GM18868 (cell line): ENCODE measurements around the gene MRC1.

ENCODE experiments used
- ATAC-seq: cut with Tn5 transposase; IDR thresholded peaks from one replicate; pipeline ENCODE4 v1.9.1; 2021; ENCODE audit warnings: mild to moderate bottlenecking, moderate library complexity; ENCODE audit not compliant: unreplicated experiment

MRC1 gene

GRCh38 chr10:17808971-17809841, at the start of gene MRC1:
Gene MRC1, plus strand, starts transcription at chr10:17809348. Its CDS starts 118 bp downstream, at chr10:17809466.
- no peak for ATAC-seq

GRCh38 chr10:17764142-17764541, 45.0 kb upstream of the MRC1 start:
- ATAC-seq, result no peak

- no peak for ATAC-seq
Observed at GRCh38 chr10:17765602-17766001, 43.5 kb upstream of the MRC1 start.

DNA sequence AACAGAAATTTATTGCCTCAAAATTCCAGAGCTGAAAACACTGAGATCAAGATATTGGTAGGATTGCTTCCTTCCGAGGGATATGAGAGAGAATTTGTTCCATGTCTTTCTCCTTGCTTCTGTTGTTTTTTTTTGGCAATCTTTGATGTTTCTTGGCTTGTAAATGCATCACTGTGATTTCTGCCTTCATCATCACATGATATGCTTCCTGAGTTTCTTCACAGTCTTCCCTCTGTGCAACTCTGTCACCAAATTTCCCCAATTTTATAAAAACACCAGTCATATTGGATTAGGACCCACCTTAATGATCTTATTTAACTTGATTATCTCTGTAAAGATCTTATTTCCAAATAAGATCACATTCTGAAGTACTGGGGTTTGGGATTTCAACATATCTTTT, 42.4 kb upstream of the MRC1 start:
- no peak for ATAC-seq

DNA sequence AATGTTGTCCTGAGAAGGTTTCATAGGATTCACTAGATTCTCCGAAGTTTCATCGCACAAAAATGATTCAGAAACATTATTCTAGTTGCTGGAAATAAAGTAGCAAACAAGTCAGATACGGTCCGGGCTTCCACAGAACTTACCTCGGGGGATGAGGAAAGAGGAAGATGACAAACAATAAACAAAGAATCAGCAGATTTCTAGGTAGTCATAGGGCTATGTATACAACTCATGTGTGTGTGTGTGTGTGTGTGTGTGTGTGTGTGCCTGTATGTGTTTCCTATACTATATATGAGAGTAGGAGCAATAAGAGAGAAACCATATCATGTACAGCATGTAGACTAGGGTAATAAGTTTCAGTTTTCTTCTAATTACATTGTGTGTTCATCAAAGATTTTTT, 40.7 kb upstream of the MRC1 start:
- no peak for ATAC-seq

- no peak for ATAC-seq
Observed at GRCh38 chr10:17768957-17769356, 40.2 kb upstream of the MRC1 start.

DNA sequence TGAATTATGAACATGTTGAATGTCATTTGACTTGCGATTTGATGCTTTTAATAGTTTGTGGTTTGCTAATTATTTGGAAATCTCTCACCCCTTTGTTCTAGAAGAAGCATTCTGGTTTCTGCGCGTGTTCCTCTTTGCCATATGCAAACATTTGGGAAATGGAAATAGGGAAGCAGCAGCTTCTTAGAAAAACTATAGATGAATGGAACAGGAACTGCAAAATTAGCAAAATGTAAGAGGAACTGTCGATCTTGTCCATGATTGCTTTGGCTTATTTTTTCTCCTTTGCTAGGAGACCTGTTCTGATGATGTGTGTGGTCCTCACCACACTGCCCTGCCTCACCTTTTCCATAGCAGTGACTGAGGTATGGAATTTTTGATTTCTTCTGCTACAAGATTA, 38.1 kb upstream of the MRC1 start:
- ATAC-seq, result no peak

- no peak for ATAC-seq
Observed at GRCh38 chr10:17779784-17780183, 29.4 kb upstream of the MRC1 start.

GRCh38 chr10:17780727-17781126, 28.4 kb upstream of the MRC1 start:
- ATAC-seq, result no peak

DNA sequence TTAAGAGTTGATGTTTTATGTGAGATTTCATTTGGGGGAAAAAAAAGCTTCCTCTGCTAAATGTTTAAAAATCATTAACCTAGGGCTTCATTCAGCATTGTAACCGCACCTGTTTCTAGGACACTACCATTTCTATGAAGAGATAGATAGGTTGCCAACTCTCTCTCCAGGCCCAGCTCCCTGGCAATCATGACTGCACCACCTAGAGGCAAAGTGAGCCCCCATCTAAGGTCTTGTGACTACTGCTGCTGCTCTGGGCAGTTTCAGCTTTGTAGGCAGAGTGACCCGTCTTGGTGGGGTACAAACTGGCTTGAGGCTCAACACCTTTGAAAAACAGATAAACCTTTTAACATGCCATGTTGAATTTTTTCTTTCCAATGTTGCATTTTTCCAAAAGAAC, 27.3 kb upstream of the MRC1 start:
- no peak for ATAC-seq

DNA sequence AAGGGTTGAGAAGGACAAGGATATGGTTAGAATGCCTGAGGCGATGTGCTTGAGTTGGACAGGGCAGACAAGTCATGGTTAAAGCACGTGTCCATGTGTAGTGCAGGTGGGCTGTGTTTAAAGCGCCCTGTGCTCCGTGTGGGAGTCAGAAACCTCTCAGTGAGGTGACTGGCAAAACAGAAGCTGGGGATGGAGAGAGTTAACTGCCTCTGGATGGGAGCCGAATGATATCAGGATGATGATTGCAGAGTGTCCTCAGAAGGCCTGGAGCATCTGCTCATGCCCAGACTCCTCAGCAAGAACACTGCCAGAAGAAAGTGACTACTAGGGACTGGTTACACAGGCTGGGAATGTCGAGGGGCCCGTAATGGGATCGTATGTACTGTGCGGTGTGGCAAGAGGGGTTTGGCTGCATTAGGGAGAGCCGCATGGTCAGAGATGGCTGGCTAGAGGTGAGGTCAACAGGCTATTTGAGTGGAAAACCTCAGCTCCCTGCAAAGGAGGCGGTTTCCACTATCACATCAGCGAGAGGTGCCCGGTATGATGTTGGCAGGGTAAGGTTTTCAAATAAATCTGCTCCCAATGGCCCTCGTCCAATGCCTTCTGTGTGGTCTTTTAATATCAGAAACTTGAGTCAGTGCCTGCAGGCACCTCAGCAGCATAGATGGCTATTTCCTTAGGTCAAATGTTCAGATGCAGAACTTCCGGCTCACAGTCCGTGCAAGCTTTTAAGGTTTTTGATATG, 26.1 kb upstream of the MRC1 start:
- ATAC-seq, result no peak

DNA sequence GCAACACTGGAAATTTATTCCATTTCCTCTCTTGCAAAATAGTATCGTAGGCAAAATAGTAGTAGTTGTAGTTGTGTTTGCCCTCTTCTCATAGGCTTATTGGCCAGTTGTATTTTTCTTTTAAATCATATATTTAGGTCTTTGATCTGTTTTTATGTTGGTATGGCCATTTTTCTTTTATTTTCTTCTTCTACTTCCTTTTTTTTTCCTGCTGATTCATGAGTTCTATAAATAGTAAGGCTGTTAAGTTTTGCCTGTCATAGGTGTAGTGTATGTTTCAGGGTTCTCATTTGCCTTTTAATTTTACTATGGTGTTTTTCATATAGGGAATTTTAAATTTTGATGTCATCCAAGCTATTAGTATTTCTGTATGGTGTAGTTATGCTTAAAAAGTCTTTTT, 25.4 kb upstream of the MRC1 start:
- ATAC-seq, result no peak

DNA sequence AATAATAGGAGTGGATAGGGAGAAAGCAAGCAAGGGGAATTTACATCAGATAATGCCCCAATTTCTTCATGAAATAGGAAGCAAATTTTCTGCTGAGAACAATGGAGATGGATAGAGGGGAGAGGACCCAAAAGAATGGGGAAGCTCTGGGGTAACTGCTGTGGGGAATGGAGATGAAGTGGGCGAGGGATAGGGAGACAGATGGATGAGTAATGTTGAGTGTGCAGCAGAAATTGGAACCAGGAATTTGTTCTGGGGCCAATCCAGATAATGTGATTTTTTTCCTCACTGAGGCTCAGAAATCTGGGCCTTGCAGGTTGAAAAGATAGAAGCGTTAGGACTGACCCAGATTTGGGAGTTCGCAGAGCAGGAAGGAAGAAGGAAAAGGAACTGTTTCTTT, 24.5 kb upstream of the MRC1 start:
- no peak for ATAC-seq

- no peak for ATAC-seq
Observed at GRCh38 chr10:17785276-17785930, 23.7 kb upstream of the MRC1 start.

GRCh38 chr10:17787087-17787961, 21.8 kb upstream of the MRC1 start:
- no peak for ATAC-seq

- ATAC-seq, result no peak
Observed at GRCh38 chr10:17788646-17789045, 20.5 kb upstream of the MRC1 start.

- ATAC-seq, result no peak
Observed at GRCh38 chr10:17789396-17789795, 19.8 kb upstream of the MRC1 start.

DNA sequence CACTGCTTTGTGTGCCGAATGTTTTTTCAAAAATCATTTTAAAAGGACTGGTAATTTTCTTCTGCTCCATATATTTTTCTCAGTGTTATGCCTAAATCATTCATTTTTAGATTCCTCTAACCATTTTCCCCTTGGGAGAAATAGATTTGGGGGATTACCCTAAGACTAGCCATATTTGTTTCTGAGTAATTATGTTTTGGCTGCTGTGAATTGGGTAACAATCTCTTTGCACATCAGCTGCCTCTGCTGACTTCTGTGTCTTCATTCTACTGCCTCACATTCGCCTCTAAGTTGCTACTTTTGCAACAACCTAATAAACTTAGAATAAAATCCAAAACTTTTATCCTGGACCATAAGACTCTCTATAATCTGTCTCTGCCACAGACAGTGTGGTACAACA, 18.5 kb upstream of the MRC1 start:
- ATAC-seq, result no peak

- no peak for ATAC-seq
Observed at GRCh38 chr10:17792991-17793390, 16.2 kb upstream of the MRC1 start.

DNA sequence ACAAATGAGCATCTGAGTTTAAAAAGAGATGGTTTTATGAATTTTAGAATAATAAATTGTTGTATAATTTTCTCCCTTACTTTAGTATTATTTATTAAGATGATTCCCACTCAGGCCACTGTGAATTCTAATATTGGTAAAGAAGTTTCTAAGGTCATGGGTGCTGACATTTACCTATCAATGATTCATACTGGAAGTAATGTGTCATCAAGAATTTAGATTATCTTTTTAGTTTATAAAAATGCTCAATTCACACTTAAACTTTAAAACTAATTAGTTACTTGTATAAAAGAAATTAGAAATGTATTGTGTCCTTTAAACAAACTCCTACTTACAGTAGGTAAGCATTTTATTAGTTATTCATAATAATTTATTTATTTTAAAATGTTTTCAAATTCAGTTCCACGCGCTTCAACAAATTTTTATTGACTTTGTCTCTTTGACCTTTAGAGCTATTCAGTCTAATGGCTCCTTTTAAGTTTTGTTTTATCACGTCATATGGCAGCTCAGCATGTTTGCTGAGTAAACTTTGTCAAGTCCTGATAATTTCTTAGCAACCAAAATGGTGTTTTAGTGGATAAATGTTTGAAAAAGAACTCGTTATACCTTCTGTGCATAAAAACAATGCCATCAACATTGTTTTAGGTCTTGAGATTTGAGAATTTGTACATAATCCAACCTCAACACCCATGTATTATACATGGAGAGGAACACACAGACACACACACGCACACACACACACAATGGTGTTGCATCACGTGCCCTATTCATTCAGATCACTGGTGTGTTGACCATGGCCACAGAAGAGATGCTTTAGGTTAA, 15.1 kb upstream of the MRC1 start:
- ATAC-seq, result no peak
